Measurements from ENCODE around the gene TOP1.

- TF ChIP-seq CTCF (IDR thresholded peaks at IDR 0.05; ENCODE audit: borderline replicate concordance, extremely low read depth, low read length, poor library complexity, severe bottlenecking) (no peak), EZH2 (IDR thresholded peaks at IDR 0.05; ENCODE audit: borderline replicate concordance, low read depth, low read length, severe bottlenecking) (no peak)
These were observed 90.0 kb downstream of the TOP1 start for GRCh38 chr20:41118632-41119031.
